ENCODE measurements around the gene DSC3. TPM values are rescaled to one million over a fixed set of nuclear protein-coding genes. Genes with fewer than 3 reads are reported as not detected.

The DSC3 gene
- total RNA-seq, 2 donors from 2014 or later = 3.0 to 12.9 TPM

DNA sequence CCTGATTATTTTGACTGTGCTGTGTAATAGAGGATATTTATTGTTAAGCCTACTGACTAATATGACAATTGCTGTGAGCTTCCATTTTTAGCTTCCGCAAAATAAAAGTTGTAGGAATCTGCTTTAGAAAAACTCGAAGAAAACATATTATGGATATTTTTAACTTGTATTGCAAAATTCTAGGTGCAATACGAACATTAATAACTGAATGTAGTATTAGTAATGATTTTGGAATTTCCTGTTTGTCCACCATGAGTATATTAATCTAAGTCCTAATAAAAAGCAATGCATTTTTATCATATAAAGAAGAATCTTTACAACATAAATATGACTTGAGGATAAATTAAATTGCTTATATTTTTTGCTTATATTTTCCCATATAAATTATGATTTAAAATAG lies 2.4 kb upstream of the DSC3 start:
- H3K4me3 ChIP-seq = no peak overlapping the region
- peaks cover 0 to 17% of the 10 kb centered on the region in 2 donors for H3K4me1 ChIP-seq (ENCODE audit: control insufficient read depth in 1 of 2, low read depth in 2 of 2)
- TF ChIP-seq, protein P1, sequence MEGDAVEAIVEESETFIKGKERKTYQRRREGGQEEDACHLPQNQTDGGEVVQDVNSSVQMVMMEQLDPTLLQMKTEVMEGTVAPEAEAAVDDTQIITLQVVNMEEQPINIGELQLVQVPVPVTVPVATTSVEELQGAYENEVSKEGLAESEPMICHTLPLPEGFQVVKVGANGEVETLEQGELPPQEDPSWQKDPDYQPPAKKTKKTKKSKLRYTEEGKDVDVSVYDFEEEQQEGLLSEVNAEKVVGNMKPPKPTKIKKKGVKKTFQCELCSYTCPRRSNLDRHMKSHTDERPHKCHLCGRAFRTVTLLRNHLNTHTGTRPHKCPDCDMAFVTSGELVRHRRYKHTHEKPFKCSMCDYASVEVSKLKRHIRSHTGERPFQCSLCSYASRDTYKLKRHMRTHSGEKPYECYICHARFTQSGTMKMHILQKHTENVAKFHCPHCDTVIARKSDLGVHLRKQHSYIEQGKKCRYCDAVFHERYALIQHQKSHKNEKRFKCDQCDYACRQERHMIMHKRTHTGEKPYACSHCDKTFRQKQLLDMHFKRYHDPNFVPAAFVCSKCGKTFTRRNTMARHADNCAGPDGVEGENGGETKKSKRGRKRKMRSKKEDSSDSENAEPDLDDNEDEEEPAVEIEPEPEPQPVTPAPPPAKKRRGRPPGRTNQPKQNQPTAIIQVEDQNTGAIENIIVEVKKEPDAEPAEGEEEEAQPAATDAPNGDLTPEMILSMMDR (IDR thresholded peaks at IDR 0.05) = no peak
- H3K36me3 ChIP-seq = no peaks in the 10 kb centered on the region
- H3K27ac ChIP-seq = no peak overlapping the region
- H3K9me3 ChIP-seq = no peaks in the 10 kb centered on the region
- no peak for ATAC-seq (ENCODE audit: insufficient number of reproducible peaks, low FRiP score, low read depth)
- no peak for DNase-seq (ENCODE audit: low spot score)
- no peaks in the 10 kb centered on the region for H3K27me3 ChIP-seq (replicated peaks; ENCODE audit: insufficient read depth)

DNA sequence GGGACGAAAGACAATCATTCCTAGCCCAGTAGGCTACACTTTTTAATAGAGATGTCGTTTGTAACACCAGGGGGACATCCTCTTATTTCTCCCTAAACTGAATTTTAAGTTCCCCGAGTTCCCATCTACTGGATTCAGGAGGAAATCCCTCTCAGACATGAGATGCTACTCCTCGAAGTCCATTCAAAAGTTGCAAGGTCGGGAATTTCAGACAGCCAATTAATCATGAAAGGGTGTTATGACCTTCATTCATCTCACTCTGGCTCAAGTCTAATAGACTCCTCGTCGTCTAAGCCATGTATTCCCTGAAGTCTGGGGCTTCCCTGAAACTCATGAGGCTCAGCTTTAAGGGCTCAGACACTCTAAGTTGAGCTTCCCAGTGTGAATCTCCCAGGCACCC lies 1.2 kb upstream of the DSC3 start:
- H3K27ac ChIP-seq = no peak overlapping the region
- no peaks in the 10 kb centered on the region for H3K27me3 ChIP-seq (replicated peaks; ENCODE audit: insufficient read depth)
- H3K4me3 ChIP-seq = no peak overlapping the region
- no peaks in the 10 kb centered on the region for H3K36me3 ChIP-seq
- no peak for DNase-seq (ENCODE audit: low spot score)
- TF ChIP-seq, protein P1 (IDR thresholded peaks at IDR 0.05) = no peak
- no peak for ATAC-seq (ENCODE audit: insufficient number of reproducible peaks, low FRiP score, low read depth)
- H3K4me1 ChIP-seq (ENCODE audit: control insufficient read depth in 1 of 2, low read depth in 2 of 2) = peaks cover 0 to 17% of the 10 kb centered on the region in 2 donors
- no peaks in the 10 kb centered on the region for H3K9me3 ChIP-seq

DNA sequence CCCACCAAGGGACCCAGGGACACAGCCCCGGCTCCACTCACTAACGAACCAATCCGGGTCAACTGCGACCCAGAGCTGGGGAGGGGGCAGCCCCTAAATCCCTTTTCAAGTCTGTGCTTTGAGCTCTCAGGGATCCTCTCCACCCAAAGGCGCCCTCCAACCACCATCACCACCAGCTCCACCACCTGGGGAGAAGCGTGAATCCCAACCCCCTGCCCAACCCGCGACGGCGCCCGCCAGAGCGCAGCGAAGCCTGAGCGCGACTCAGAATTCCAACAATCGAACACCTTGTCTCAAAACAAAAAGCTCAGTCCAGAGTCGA lies 497 bp downstream of the DSC3 start:
- DNase-seq (ENCODE audit: low spot score) (no peak), ATAC-seq (ENCODE audit: insufficient number of reproducible peaks, low FRiP score, low read depth) (no peak)
- Histone ChIP-seq H3K27me3 (replicated peaks; ENCODE audit: insufficient read depth) (no peaks in the 10 kb centered on the region), H3K36me3 (no peaks in the 10 kb centered on the region), H3K4me3 (peak overlapping the region; percentile 62), H3K4me1 (ENCODE audit: control insufficient read depth in 1 of 2, low read depth in 2 of 2) (peaks cover 0 to 17% of the 10 kb centered on the region in 2 donors), H3K27ac (peak overlapping the region in 1 of 2 donors; percentile 11), H3K9me3 (no peaks in the 10 kb centered on the region)
- TF ChIP-seq, protein P1 (IDR thresholded peaks at IDR 0.05) = no peak

- ATAC-seq (ENCODE audit: insufficient number of reproducible peaks, low FRiP score, low read depth) (no peak), DNase-seq (ENCODE audit: low spot score) (no peak)
- no peaks in the 10 kb centered on the region for H3K36me3 ChIP-seq
- H3K9me3 ChIP-seq = no peaks in the 10 kb centered on the region
- peak overlapping the region; percentile 62 for H3K4me3 ChIP-seq
- H3K4me1 ChIP-seq (ENCODE audit: control insufficient read depth in 1 of 2, low read depth in 2 of 2) = peaks cover 0 to 17% of the 10 kb centered on the region in 2 donors
- H3K27ac ChIP-seq = peak overlapping the region in 1 of 2 donors; percentile 11
- no peaks in the 10 kb centered on the region for H3K27me3 ChIP-seq (replicated peaks; ENCODE audit: insufficient read depth)
- TF ChIP-seq, protein P1 (IDR thresholded peaks at IDR 0.05) = no peak
These were observed 1.1 kb downstream of the DSC3 start for GRCh38 chr18:31041271-31042083.

GRCh38 chr18:31040686-31041270 lies 1.8 kb downstream of the DSC3 start:
- Histone ChIP-seq H3K27ac (peak overlapping the region in 1 of 2 donors; percentile 8), H3K4me1 (ENCODE audit: control insufficient read depth in 1 of 2, low read depth in 2 of 2) (peaks cover 0 to 17% of the 10 kb centered on the region in 2 donors), H3K36me3 (no peaks in the 10 kb centered on the region), H3K27me3 (replicated peaks; ENCODE audit: insufficient read depth) (no peaks in the 10 kb centered on the region), H3K9me3 (no peaks in the 10 kb centered on the region), H3K4me3 (peak overlapping the region; percentile 62)
- no peak for ATAC-seq (ENCODE audit: insufficient number of reproducible peaks, low FRiP score, low read depth)
- no peak for DNase-seq (ENCODE audit: low spot score)
- TF ChIP-seq, protein P1 (IDR thresholded peaks at IDR 0.05) = no peak
